ENCODE results near the gene SLITRK1. TPM values are rescaled to one million over a fixed set of nuclear protein-coding genes. Genes with fewer than 3 reads are reported as not detected.

The SLITRK1 gene
- total and polyA plus RNA-seq, 5 donors from 2014 or later: not detected

DNA sequence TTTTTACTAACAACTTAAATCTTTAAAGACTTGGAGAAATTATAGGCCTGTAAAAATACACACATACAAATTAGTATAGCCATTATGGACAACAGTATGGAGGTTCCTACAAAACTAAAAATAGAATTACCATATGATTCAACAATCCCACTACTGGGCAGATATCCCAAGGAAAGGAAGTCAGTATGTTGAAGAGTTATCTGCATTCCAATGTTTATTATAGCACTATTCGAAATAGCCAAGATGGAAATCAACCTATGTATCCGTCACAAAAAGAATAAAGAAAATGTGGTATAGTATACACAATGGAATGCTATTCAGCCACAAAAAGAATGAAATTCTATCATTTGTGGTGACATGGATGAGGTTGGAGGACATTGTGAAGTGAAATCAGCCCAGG lies 37.2 kb downstream of the SLITRK1 start:
- no peak for DNase-seq
- Histone ChIP-seq H3K4me1 (ENCODE audit: control insufficient read depth, insufficient read depth, low read length, poor library complexity, severe bottlenecking) (no peaks in the 10 kb centered on the region), H3K27me3 (ENCODE audit: control insufficient read depth, insufficient read depth, low read length) (no peaks in the 10 kb centered on the region), H3K4me3 (ENCODE audit: low read depth, low read length) (no peak overlapping the region), H3K9me3 (ENCODE audit: control insufficient read depth in 2 of 2, low read length in 2 of 2) (no peaks in the 10 kb centered on the region), H3K27ac (ENCODE audit: insufficient read depth, low read length, poor library complexity, severe bottlenecking) (no peak overlapping the region), H3K36me3 (ENCODE audit: control insufficient read depth, insufficient read depth, low read length) (no peaks in the 10 kb centered on the region)
- no peak for ATAC-seq (ENCODE audit: low read depth in 2 of 2)
- H3K27me3 Mint-ChIP-seq: peaks cover 4% of the 10 kb centered on the region
- peaks cover 1 to 9% (median 3%) of the 10 kb centered on the region in 7 donors for H3K9me3 Mint-ChIP-seq
- no peak overlapping the region for H3K27ac Mint-ChIP-seq
- H3K4me3 Mint-ChIP-seq: no peak overlapping the region
- peaks cover 0 to 4% (median 0%) of the 10 kb centered on the region in 4 donors for H3K4me1 Mint-ChIP-seq
- H3K36me3 Mint-ChIP-seq: no peaks in the 10 kb centered on the region

GRCh38 chr13:83839146-83839545 lies 43.1 kb downstream of the SLITRK1 start:
- no peaks in the 10 kb centered on the region for H3K27me3 Mint-ChIP-seq
- H3K4me3 Mint-ChIP-seq: no peak overlapping the region
- Histone ChIP-seq H3K27me3 (ENCODE audit: control insufficient read depth, insufficient read depth, low read length) (no peaks in the 10 kb centered on the region), H3K36me3 (ENCODE audit: control insufficient read depth, insufficient read depth, low read length) (no peaks in the 10 kb centered on the region), H3K9me3 (ENCODE audit: control insufficient read depth in 2 of 2, low read length in 2 of 2) (no peaks in the 10 kb centered on the region), H3K4me1 (ENCODE audit: control insufficient read depth, insufficient read depth, low read length, poor library complexity, severe bottlenecking) (no peaks in the 10 kb centered on the region), H3K4me3 (ENCODE audit: low read depth, low read length) (no peak overlapping the region), H3K27ac (ENCODE audit: insufficient read depth, low read length, poor library complexity, severe bottlenecking) (no peak overlapping the region)
- no peaks in the 10 kb centered on the region for H3K36me3 Mint-ChIP-seq
- peaks cover 0 to 3% (median 0%) of the 10 kb centered on the region in 4 donors for H3K4me1 Mint-ChIP-seq
- H3K9me3 Mint-ChIP-seq: peaks cover 0 to 13% (median 2%) of the 10 kb centered on the region in 7 donors
- DNase-seq (no peak), ATAC-seq (ENCODE audit: low read depth in 2 of 2) (no peak)
- H3K27ac Mint-ChIP-seq: no peak overlapping the region

DNA sequence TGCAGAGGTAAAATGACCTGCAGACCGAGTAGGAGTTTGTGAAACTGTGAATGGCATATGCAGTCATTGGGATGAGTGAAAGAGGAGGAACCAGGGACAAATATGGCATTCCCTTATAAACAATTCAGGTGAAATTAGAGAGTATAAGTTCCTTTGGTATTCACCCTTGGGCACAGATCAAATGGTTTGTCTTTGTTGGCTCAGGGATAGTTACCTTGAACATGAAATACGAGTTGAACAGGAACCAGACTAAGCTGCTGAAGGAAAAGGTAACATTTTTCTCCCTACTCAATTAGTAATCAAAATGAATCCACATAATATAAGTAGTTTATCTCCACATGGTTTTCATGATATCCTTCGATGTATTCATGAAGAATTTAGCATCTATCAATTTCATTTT lies 50.5 kb downstream of the SLITRK1 start:
- Histone ChIP-seq H3K27ac (ENCODE audit: insufficient read depth, low read length, poor library complexity, severe bottlenecking) (no peak overlapping the region), H3K9me3 (ENCODE audit: control insufficient read depth in 2 of 2, low read length in 2 of 2) (no peaks in the 10 kb centered on the region), H3K36me3 (ENCODE audit: control insufficient read depth, insufficient read depth, low read length) (no peaks in the 10 kb centered on the region), H3K4me3 (ENCODE audit: low read depth, low read length) (no peak overlapping the region), H3K4me1 (ENCODE audit: control insufficient read depth, insufficient read depth, low read length, poor library complexity, severe bottlenecking) (no peaks in the 10 kb centered on the region), H3K27me3 (ENCODE audit: control insufficient read depth, insufficient read depth, low read length) (no peaks in the 10 kb centered on the region)
- Mint-ChIP-seq H3K4me1 (no peaks in the 10 kb centered on the region), H3K27ac (no peak overlapping the region), H3K4me3 (no peak overlapping the region), H3K27me3 (no peaks in the 10 kb centered on the region), H3K9me3 (peaks cover 1 to 8% (median 6%) of the 10 kb centered on the region in 7 donors), H3K36me3 (no peaks in the 10 kb centered on the region)
- ATAC-seq (ENCODE audit: low read depth in 2 of 2): no peak
- DNase-seq: no peak

- peaks cover 0 to 7% (median 5%) of the 10 kb centered on the region in 7 donors for H3K9me3 Mint-ChIP-seq
- H3K9me3 ChIP-seq (ENCODE audit: control insufficient read depth in 2 of 2, low read length in 2 of 2): no peaks in the 10 kb centered on the region
- H3K27ac ChIP-seq (ENCODE audit: insufficient read depth, low read length, poor library complexity, severe bottlenecking): no peak overlapping the region
- H3K36me3 Mint-ChIP-seq: no peaks in the 10 kb centered on the region
- ATAC-seq (ENCODE audit: low read depth in 2 of 2): no peak
- no peaks in the 10 kb centered on the region for H3K27me3 ChIP-seq (ENCODE audit: control insufficient read depth, insufficient read depth, low read length)
- no peak overlapping the region for H3K4me3 Mint-ChIP-seq
- H3K27ac Mint-ChIP-seq: no peak overlapping the region
- H3K4me1 ChIP-seq (ENCODE audit: control insufficient read depth, insufficient read depth, low read length, poor library complexity, severe bottlenecking): no peaks in the 10 kb centered on the region
- no peak overlapping the region for H3K4me3 ChIP-seq (ENCODE audit: low read depth, low read length)
- no peak for DNase-seq
- H3K27me3 Mint-ChIP-seq: no peaks in the 10 kb centered on the region
- no peaks in the 10 kb centered on the region for H3K4me1 Mint-ChIP-seq
- no peaks in the 10 kb centered on the region for H3K36me3 ChIP-seq (ENCODE audit: control insufficient read depth, insufficient read depth, low read length)
Measured at GRCh38 chr13:83829810-83830209, 52.5 kb downstream of the SLITRK1 start.

GRCh38 chr13:83827338-83827737 lies 54.9 kb downstream of the SLITRK1 start:
- no peak overlapping the region for H3K4me3 ChIP-seq (ENCODE audit: low read depth, low read length)
- no peak overlapping the region for H3K4me3 Mint-ChIP-seq
- H3K27me3 Mint-ChIP-seq: no peaks in the 10 kb centered on the region
- DNase-seq (no peak), ATAC-seq (ENCODE audit: low read depth in 2 of 2) (no peak)
- H3K27me3 ChIP-seq (ENCODE audit: control insufficient read depth, insufficient read depth, low read length): no peaks in the 10 kb centered on the region
- H3K9me3 Mint-ChIP-seq: peaks cover 0 to 6% (median 5%) of the 10 kb centered on the region in 7 donors
- no peak overlapping the region for H3K27ac Mint-ChIP-seq
- no peaks in the 10 kb centered on the region for H3K4me1 Mint-ChIP-seq
- no peaks in the 10 kb centered on the region for H3K4me1 ChIP-seq (ENCODE audit: control insufficient read depth, insufficient read depth, low read length, poor library complexity, severe bottlenecking)
- H3K36me3 ChIP-seq (ENCODE audit: control insufficient read depth, insufficient read depth, low read length): no peaks in the 10 kb centered on the region
- no peaks in the 10 kb centered on the region for H3K9me3 ChIP-seq (ENCODE audit: control insufficient read depth in 2 of 2, low read length in 2 of 2)
- H3K27ac ChIP-seq (ENCODE audit: insufficient read depth, low read length, poor library complexity, severe bottlenecking): no peak overlapping the region
- no peaks in the 10 kb centered on the region for H3K36me3 Mint-ChIP-seq

All from CD4-positive, CD25-positive, alpha-beta regulatory T cell (primary cell).